Thyroid gland (tissue), 4 donors: ENCODE results near the gene CPN2. TPM values are rescaled to one million over a fixed set of nuclear protein-coding genes. Genes with fewer than 3 reads are reported as not detected.

Experiments
- DNase-seq, 2 donors: peaks; one replicate each; pipeline ENCODE4 v3.0.0-alpha.2; 2019
- H3K27ac ChIP-seq, 3 donors: fragments of 200-600 bp; sonication (generic); 1 replicate in 2 of 3; 2 replicates in 1 of 3; pipeline ENCODE4 v1.5.1; 2016 to 2019; ENCODE audit warnings: mild to moderate bottlenecking in 1 of 3, moderate library complexity in 1 of 3
- H3K27me3 ChIP-seq: fragments of 200-600 bp; sonication (generic); one replicate; pipeline ENCODE4 v1.5.1; 2019
- H3K36me3 ChIP-seq, 2 donors: fragments of 200-600 bp; sonication (generic); one replicate each; pipeline ENCODE4 v1.5.1; 2016 to 2019
- H3K4me1 ChIP-seq, 2 donors: fragments of 200-600 bp; sonication (generic); one replicate each; pipeline ENCODE4 v1.5.1; 2017 to 2019
- H3K4me3 ChIP-seq, 3 donors: fragments of 200-600 bp; sonication (generic); replicated peaks in 1 of 3; 1 replicate in 2 of 3; 2 replicates in 1 of 3; pipeline ENCODE4 v1.5.1; 2016; ENCODE audit warnings: mild to moderate bottlenecking in 1 of 3
- H3K9me3 ChIP-seq: fragments of 200-600 bp; sonication (generic); one replicate; pipeline ENCODE4 v1.5.1; 2017
- CTCF ChIP-seq, 6 experiments: fragments of 200-600 bp in 3 of 6; fragments of 450-650 bp in 3 of 6; sonication (generic) in 3 of 6; IDR thresholded peaks; one replicate each; pipeline ENCODE4 v1.5.1; 2016 to 2019; ENCODE audit warnings: antibody characterized with exemption in 6 of 6, mild to moderate bottlenecking in 2 of 6, inconsistent platforms in 1 of 6, moderate library complexity in 1 of 6
- POLR2A ChIP-seq, 2 donors: fragments of 450-650 bp; IDR thresholded peaks; one replicate each; pipeline ENCODE4 v1.6.1; 2017; ENCODE audit warnings: antibody characterized with exemption in 2 of 2, mild to moderate bottlenecking in 2 of 2, moderate library complexity in 1 of 2
- WGBS, 2 donors: methylation state at CpG; one replicate each; pipeline ENCODE4 v1.1.5; 2017; 5-methylcytosine and 5-hydroxymethylcytosine counted together
- intact Hi-C: fragments of 100-400 bp; cut with DNase I; formaldehyde crosslinking; loops from one replicate; pipeline ENCODE4 v1.15.1; 2023
- total RNA-seq, 4 donors: library from RNA; depleted of rRNA; stranded (reverse); fragments of >200 nt; gene quantifications; one replicate each; pipeline ENCODE4 v1.2.3, GENCODE V29; 2016

CPN2 gene
- total RNA-seq, 4 donors from 2014 or later: not detected

DNA sequence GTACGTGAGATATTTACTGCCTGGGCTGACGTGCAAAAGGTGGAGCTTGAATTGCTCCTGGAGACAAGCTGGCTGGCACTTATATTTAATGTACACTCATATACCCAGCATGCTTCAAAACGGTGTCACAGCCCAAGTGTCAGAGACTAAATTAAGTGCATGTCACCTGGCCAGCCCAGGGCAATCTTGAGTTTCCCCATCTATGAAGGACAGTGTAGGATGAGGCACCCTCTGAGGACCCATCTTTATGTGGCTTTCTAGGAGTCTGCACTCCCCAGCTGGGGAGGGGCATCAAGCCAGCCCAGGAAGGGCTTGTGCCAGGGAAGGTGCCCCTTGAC, 13.2 kb upstream of the CPN2 start:
- intact Hi-C loops: no loop called here
- Histone ChIP-seq H3K9me3 (no peaks in the 10 kb centered on the region), H3K4me3 (no peak overlapping the region), H3K27ac (no peak overlapping the region), H3K4me1 (no peaks in the 10 kb centered on the region), H3K27me3 (no peaks in the 10 kb centered on the region), H3K36me3 (no peaks in the 10 kb centered on the region)
- TF ChIP-seq CTCF (IDR thresholded peaks at IDR 0.05) (no peak), POLR2A (IDR thresholded peaks at IDR 0.05) (no peak)
- no peak for DNase-seq
- 81 to 89% methylated on average over 3 of the region's 3 CpGs for WGBS, 2 donors

GRCh38 chr3:194360568-194360967, 9.4 kb upstream of the CPN2 start:
- no peak for DNase-seq
- Histone ChIP-seq H3K9me3 (no peaks in the 10 kb centered on the region), H3K36me3 (no peaks in the 10 kb centered on the region), H3K4me3 (no peak overlapping the region), H3K27me3 (no peaks in the 10 kb centered on the region), H3K4me1 (no peaks in the 10 kb centered on the region), H3K27ac (no peak overlapping the region)
- WGBS, 2 donors: 87 to 89% methylated on average over 12 to 17 of the region's 18 CpGs
- intact Hi-C loops: no loop called here
- no peak for TF ChIP-seq POLR2A (IDR thresholded peaks at IDR 0.05)
- TF ChIP-seq CTCF (IDR thresholded peaks at IDR 0.05): no peak

DNA sequence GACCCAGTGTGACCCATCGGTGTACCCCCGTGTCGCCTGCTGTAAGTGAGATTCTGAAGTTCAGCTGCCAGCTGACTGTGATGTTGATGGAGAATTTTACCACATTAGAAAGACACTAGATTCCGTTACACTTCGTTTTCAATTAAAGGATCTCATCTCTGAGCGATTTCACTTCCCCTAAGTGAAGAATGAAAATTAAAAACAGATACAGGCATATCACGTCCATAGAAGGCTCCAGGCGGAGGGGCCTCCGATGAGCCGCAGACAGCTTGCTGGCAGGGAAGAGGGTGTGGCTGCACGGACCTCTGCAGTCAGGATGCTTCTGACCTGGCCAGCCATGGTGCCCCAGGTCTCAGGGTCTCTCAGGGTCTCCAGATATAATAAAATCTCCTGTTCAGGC, 6.6 kb upstream of the CPN2 start:
- Histone ChIP-seq H3K27me3 (no peaks in the 10 kb centered on the region), H3K36me3 (no peaks in the 10 kb centered on the region), H3K4me3 (no peak overlapping the region), H3K4me1 (no peaks in the 10 kb centered on the region), H3K9me3 (no peaks in the 10 kb centered on the region), H3K27ac (no peak overlapping the region)
- DNase-seq: no peak
- intact Hi-C loops: no loop called here
- WGBS, 2 donors: 92 to 93% methylated on average over 11 of the region's 11 CpGs
- TF ChIP-seq POLR2A (IDR thresholded peaks at IDR 0.05) (no peak), CTCF (IDR thresholded peaks at IDR 0.05) (no peak)

DNA sequence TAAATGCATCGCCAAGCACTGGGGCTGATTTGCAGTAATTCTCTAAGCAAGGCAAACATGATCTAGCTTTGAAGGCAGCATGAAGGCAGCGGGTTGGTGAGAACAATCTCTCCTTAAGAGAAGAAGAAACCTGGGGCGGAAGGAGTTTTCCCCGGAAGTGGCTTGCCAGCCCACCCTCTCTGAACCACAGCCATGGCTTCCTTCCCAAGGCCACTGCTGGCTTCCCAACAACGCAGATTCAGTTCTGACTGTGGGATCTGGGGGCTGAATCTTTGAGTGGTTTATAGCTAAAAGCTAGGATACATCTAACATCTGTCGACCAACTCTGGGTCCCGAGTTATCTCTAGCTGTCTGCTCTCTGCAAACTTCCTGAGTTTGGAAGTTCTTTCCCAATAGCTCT, 4.3 kb upstream of the CPN2 start:
- Histone ChIP-seq H3K27ac (no peak overlapping the region), H3K27me3 (no peaks in the 10 kb centered on the region), H3K4me1 (no peaks in the 10 kb centered on the region), H3K4me3 (no peak overlapping the region), H3K9me3 (no peaks in the 10 kb centered on the region), H3K36me3 (no peaks in the 10 kb centered on the region)
- TF ChIP-seq CTCF (IDR thresholded peaks at IDR 0.05) (no peak), POLR2A (IDR thresholded peaks at IDR 0.05) (no peak)
- WGBS, 2 donors: 86 to 90% methylated on average over 7 of the region's 7 CpGs
- DNase-seq: no peak
- intact Hi-C loops: no loop called here

DNA sequence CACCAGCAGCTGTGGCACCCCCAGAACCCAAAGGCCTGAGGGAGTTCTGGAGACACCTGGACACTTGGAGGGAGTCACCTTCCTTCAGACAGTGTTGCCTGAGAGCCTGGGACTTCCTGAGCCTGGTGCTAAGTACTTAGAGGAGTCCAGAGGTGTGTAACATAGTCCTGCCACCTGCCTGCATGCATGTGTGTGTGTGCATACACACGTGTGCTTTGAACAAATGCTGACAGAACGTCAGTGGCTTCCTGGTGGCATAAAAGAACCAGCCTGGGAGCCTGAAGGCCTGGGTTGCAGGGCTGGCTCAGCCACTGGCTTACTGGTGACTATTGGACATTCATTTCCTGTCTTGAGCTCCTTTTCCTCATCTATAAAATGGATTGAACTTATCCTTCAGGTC, 3.2 kb upstream of the CPN2 start:
- Histone ChIP-seq H3K27ac (no peak overlapping the region), H3K4me1 (no peaks in the 10 kb centered on the region), H3K27me3 (no peaks in the 10 kb centered on the region), H3K9me3 (no peaks in the 10 kb centered on the region), H3K36me3 (no peaks in the 10 kb centered on the region), H3K4me3 (no peak overlapping the region)
- intact Hi-C loops: no loop called here
- 90 to 100% methylated on average over 2 of the region's 2 CpGs for WGBS, 2 donors
- no peak for DNase-seq
- no peak for TF ChIP-seq POLR2A (IDR thresholded peaks at IDR 0.05)

- 88 to 92% methylated on average over 10 of the region's 10 CpGs for WGBS, 2 donors
- H3K27ac ChIP-seq: no peak overlapping the region
- intact Hi-C loops: no loop called here
Observed at GRCh38 chr3:194352667-194353246, 1.6 kb upstream of the CPN2 start.

More at GRCh38 chr3:194352667-194353246, 1.6 kb upstream of the CPN2 start:
- no peaks in the 10 kb centered on the region for H3K36me3 ChIP-seq
- H3K27me3 ChIP-seq: no peaks in the 10 kb centered on the region
- no peaks in the 10 kb centered on the region for H3K4me1 ChIP-seq
- DNase-seq: no peak
- TF ChIP-seq CTCF (IDR thresholded peaks at IDR 0.05): no peak
- no peak for TF ChIP-seq POLR2A (IDR thresholded peaks at IDR 0.05)
- H3K9me3 ChIP-seq: no peaks in the 10 kb centered on the region
- no peak overlapping the region for H3K4me3 ChIP-seq
